ENCODE measurements around the gene OR2AJ1.

Gene OR2AJ1, protein sequence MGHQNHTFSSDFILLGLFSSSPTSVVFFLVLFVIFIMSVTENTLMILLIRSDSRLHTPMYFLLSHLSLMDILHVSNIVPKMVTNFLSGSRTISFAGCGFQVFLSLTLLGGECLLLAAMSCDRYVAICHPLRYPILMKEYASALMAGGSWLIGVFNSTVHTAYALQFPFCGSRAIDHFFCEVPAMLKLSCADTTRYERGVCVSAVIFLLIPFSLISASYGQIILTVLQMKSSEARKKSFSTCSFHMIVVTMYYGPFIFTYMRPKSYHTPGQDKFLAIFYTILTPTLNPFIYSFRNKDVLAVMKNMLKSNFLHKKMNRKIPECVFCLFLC

GRCh38 chr1:247924868-247925267 is at the start of gene OR2AJ1:
Gene OR2AJ1, plus strand, starts transcription at chr1:247924889. Its CDS starts 8,880 bp downstream, at chr1:247933769.
- no peaks in the 10 kb centered on the region for H3K36me3 ChIP-seq (ENCODE audit: control insufficient read depth in 1 of 2, insufficient read depth in 2 of 2, low read length in 2 of 2)
- no peaks in the 10 kb centered on the region for H3K4me1 ChIP-seq (ENCODE audit: control insufficient read depth in 1 of 2, insufficient read depth in 2 of 2, low read length in 2 of 2)
- no peak within 1 kb of the TSS for H3K4me3 ChIP-seq (ENCODE audit: low read depth in 1 of 2, low read length in 2 of 2)
- H3K9me3 ChIP-seq (ENCODE audit: control insufficient read depth in 1 of 2, low read length in 2 of 2), result no peaks in the 10 kb centered on the region
- H3K27me3 ChIP-seq (ENCODE audit: low read depth, low read length), result no peaks in the 10 kb centered on the region
- no peak within 1 kb of the TSS for H3K27ac ChIP-seq (ENCODE audit: low read length)

DNA sequence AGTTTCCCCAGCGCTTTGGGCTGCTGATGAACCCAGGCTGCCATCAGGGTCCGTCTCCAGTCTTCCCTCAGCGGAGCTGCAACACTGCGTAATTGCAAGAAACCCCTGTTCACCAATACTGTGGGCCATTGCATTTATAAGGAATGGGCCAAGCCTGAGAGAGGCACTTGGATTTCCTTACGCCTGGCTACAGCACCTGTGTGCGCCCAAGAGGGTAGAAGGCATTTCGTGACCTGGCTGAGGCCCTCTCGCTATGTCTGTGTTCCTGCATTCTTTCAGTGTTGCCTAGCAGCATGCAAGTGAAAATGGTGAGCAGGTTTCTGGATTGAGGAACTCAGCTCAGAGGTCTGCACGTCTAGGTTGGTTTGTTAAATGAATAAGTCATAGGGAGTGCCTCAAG is 41.3 kb upstream of the OR2AJ1 start:
- no peak overlapping the region for H3K27ac ChIP-seq (ENCODE audit: low read length)
- no peak overlapping the region for H3K4me3 ChIP-seq (ENCODE audit: low read depth in 1 of 2, low read length in 2 of 2)
- H3K9me3 ChIP-seq (ENCODE audit: control insufficient read depth in 1 of 2, low read length in 2 of 2), result no peaks in the 10 kb centered on the region
- H3K27me3 ChIP-seq (ENCODE audit: low read depth, low read length), result no peaks in the 10 kb centered on the region
- no peaks in the 10 kb centered on the region for H3K36me3 ChIP-seq (ENCODE audit: control insufficient read depth in 1 of 2, insufficient read depth in 2 of 2, low read length in 2 of 2)
- no peaks in the 10 kb centered on the region for H3K4me1 ChIP-seq (ENCODE audit: control insufficient read depth in 1 of 2, insufficient read depth in 2 of 2, low read length in 2 of 2)

- H3K27ac ChIP-seq (ENCODE audit: low read length), result no peak overlapping the region
- no peaks in the 10 kb centered on the region for H3K36me3 ChIP-seq (ENCODE audit: control insufficient read depth in 1 of 2, insufficient read depth in 2 of 2, low read length in 2 of 2)
- H3K4me1 ChIP-seq (ENCODE audit: control insufficient read depth in 1 of 2, insufficient read depth in 2 of 2, low read length in 2 of 2), result no peaks in the 10 kb centered on the region
- no peaks in the 10 kb centered on the region for H3K27me3 ChIP-seq (ENCODE audit: low read depth, low read length)
- H3K9me3 ChIP-seq (ENCODE audit: control insufficient read depth in 1 of 2, low read length in 2 of 2), result no peaks in the 10 kb centered on the region
- no peak overlapping the region for H3K4me3 ChIP-seq (ENCODE audit: low read depth in 1 of 2, low read length in 2 of 2)
Observed at GRCh38 chr1:247884797-247885413, 39.8 kb upstream of the OR2AJ1 start.

DNA sequence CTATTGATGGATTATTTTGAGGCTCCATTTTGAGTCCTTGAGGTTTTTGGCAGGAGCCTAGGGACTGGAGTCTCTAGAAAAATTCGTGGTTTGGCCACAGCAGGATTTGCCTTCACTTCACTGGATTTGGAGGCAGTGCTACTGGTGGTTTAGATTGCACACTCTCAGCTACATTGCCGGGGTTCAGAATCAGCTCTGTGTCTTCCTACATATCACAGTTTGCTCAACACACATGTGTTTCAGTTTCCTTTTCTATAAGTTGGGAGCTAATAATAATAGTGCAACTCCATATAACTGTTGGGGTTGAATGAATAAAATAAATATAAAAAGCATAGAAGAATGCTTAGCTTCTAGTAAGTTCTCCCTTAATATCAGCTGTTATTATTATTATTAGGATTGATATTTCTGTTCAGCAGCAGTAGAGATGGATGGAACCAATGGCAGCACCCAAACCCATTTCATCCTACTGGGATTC is 29.5 kb upstream of the OR2AJ1 start, which contains the start of gene OR2W3:
OR2W3 (plus strand) TSS at position 425 of the 475 bp plus-strand sequence; CDS start at position 425, 0 bp downstream.
- no peak within 1 kb of the TSS for H3K27ac ChIP-seq (ENCODE audit: low read length)
- H3K36me3 ChIP-seq (ENCODE audit: control insufficient read depth in 1 of 2, insufficient read depth in 2 of 2, low read length in 2 of 2), result no peaks in the 10 kb centered on the region
- no peaks in the 10 kb centered on the region for H3K9me3 ChIP-seq (ENCODE audit: control insufficient read depth in 1 of 2, low read length in 2 of 2)
- no peaks in the 10 kb centered on the region for H3K4me1 ChIP-seq (ENCODE audit: control insufficient read depth in 1 of 2, insufficient read depth in 2 of 2, low read length in 2 of 2)
- H3K4me3 ChIP-seq (ENCODE audit: low read depth in 1 of 2, low read length in 2 of 2), result no peak within 1 kb of the TSS
- H3K27me3 ChIP-seq (ENCODE audit: low read depth, low read length), result no peaks in the 10 kb centered on the region

DNA sequence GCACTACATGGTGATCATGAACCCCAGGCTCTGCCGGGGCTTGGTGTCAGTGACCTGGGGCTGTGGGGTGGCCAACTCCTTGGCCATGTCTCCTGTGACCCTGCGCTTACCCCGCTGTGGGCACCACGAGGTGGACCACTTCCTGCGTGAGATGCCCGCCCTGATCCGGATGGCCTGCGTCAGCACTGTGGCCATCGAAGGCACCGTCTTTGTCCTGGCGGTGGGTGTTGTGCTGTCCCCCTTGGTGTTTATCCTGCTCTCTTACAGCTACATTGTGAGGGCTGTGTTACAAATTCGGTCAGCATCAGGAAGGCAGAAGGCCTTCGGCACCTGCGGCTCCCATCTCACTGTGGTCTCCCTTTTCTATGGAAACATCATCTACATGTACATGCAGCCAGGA is 28.7 kb upstream of the OR2AJ1 start:
- Histone ChIP-seq H3K4me3 (ENCODE audit: low read depth in 1 of 2, low read length in 2 of 2) (no peak overlapping the region), H3K9me3 (ENCODE audit: control insufficient read depth in 1 of 2, low read length in 2 of 2) (no peaks in the 10 kb centered on the region), H3K27ac (ENCODE audit: low read length) (no peak overlapping the region), H3K36me3 (ENCODE audit: control insufficient read depth in 1 of 2, insufficient read depth in 2 of 2, low read length in 2 of 2) (no peaks in the 10 kb centered on the region), H3K27me3 (ENCODE audit: low read depth, low read length) (no peaks in the 10 kb centered on the region), H3K4me1 (ENCODE audit: control insufficient read depth in 1 of 2, insufficient read depth in 2 of 2, low read length in 2 of 2) (no peaks in the 10 kb centered on the region)

- Histone ChIP-seq H3K4me3 (ENCODE audit: low read depth in 1 of 2, low read length in 2 of 2) (no peak overlapping the region), H3K27me3 (ENCODE audit: low read depth, low read length) (no peaks in the 10 kb centered on the region)
Observed at GRCh38 chr1:247904122-247904521, 20.6 kb upstream of the OR2AJ1 start.

GRCh38 chr1:247905181-247905580 is 19.5 kb upstream of the OR2AJ1 start:
- Histone ChIP-seq H3K4me1 (ENCODE audit: control insufficient read depth in 1 of 2, insufficient read depth in 2 of 2, low read length in 2 of 2) (no peaks in the 10 kb centered on the region), H3K4me3 (ENCODE audit: low read depth in 1 of 2, low read length in 2 of 2) (no peak overlapping the region), H3K27ac (ENCODE audit: low read length) (no peak overlapping the region), H3K27me3 (ENCODE audit: low read depth, low read length) (no peaks in the 10 kb centered on the region), H3K9me3 (ENCODE audit: control insufficient read depth in 1 of 2, low read length in 2 of 2) (no peaks in the 10 kb centered on the region), H3K36me3 (ENCODE audit: control insufficient read depth in 1 of 2, insufficient read depth in 2 of 2, low read length in 2 of 2) (no peaks in the 10 kb centered on the region)

More at GRCh38 chr1:247904122-247904521, 20.6 kb upstream of the OR2AJ1 start:
- H3K27ac ChIP-seq (ENCODE audit: low read length), result no peak overlapping the region
- no peaks in the 10 kb centered on the region for H3K4me1 ChIP-seq (ENCODE audit: control insufficient read depth in 1 of 2, insufficient read depth in 2 of 2, low read length in 2 of 2)
- no peaks in the 10 kb centered on the region for H3K9me3 ChIP-seq (ENCODE audit: control insufficient read depth in 1 of 2, low read length in 2 of 2)
- H3K36me3 ChIP-seq (ENCODE audit: control insufficient read depth in 1 of 2, insufficient read depth in 2 of 2, low read length in 2 of 2), result no peaks in the 10 kb centered on the region

- Histone ChIP-seq H3K4me1 (ENCODE audit: control insufficient read depth in 1 of 2, insufficient read depth in 2 of 2, low read length in 2 of 2) (no peaks in the 10 kb centered on the region), H3K9me3 (ENCODE audit: control insufficient read depth in 1 of 2, low read length in 2 of 2) (no peaks in the 10 kb centered on the region), H3K27ac (ENCODE audit: low read length) (no peak overlapping the region), H3K27me3 (ENCODE audit: low read depth, low read length) (no peaks in the 10 kb centered on the region), H3K36me3 (ENCODE audit: control insufficient read depth in 1 of 2, insufficient read depth in 2 of 2, low read length in 2 of 2) (no peaks in the 10 kb centered on the region), H3K4me3 (ENCODE audit: low read depth in 1 of 2, low read length in 2 of 2) (no peak overlapping the region)
Observed at GRCh38 chr1:247905910-247906503, 18.7 kb upstream of the OR2AJ1 start.

GRCh38 chr1:247906504-247907047 is 18.1 kb upstream of the OR2AJ1 start:
- no peaks in the 10 kb centered on the region for H3K4me1 ChIP-seq (ENCODE audit: control insufficient read depth in 1 of 2, insufficient read depth in 2 of 2, low read length in 2 of 2)
- H3K9me3 ChIP-seq (ENCODE audit: control insufficient read depth in 1 of 2, low read length in 2 of 2), result no peaks in the 10 kb centered on the region
- no peaks in the 10 kb centered on the region for H3K27me3 ChIP-seq (ENCODE audit: low read depth, low read length)
- H3K27ac ChIP-seq (ENCODE audit: low read length), result no peak overlapping the region
- peak overlapping the region in 1 of 2 donors; percentile 44 for H3K4me3 ChIP-seq (ENCODE audit: low read depth in 1 of 2, low read length in 2 of 2)
- no peaks in the 10 kb centered on the region for H3K36me3 ChIP-seq (ENCODE audit: control insufficient read depth in 1 of 2, insufficient read depth in 2 of 2, low read length in 2 of 2)

GRCh38 chr1:247908766-247909165 is 15.9 kb upstream of the OR2AJ1 start:
- Histone ChIP-seq H3K36me3 (ENCODE audit: control insufficient read depth in 1 of 2, insufficient read depth in 2 of 2, low read length in 2 of 2) (no peaks in the 10 kb centered on the region), H3K27ac (ENCODE audit: low read length) (no peak overlapping the region), H3K4me1 (ENCODE audit: control insufficient read depth in 1 of 2, insufficient read depth in 2 of 2, low read length in 2 of 2) (no peaks in the 10 kb centered on the region), H3K27me3 (ENCODE audit: low read depth, low read length) (no peaks in the 10 kb centered on the region), H3K4me3 (ENCODE audit: low read depth in 1 of 2, low read length in 2 of 2) (no peak overlapping the region), H3K9me3 (ENCODE audit: control insufficient read depth in 1 of 2, low read length in 2 of 2) (no peaks in the 10 kb centered on the region)

- Histone ChIP-seq H3K27me3 (ENCODE audit: low read depth, low read length) (no peaks in the 10 kb centered on the region), H3K4me3 (ENCODE audit: low read depth in 1 of 2, low read length in 2 of 2) (no peak overlapping the region), H3K9me3 (ENCODE audit: control insufficient read depth in 1 of 2, low read length in 2 of 2) (no peaks in the 10 kb centered on the region), H3K4me1 (ENCODE audit: control insufficient read depth in 1 of 2, insufficient read depth in 2 of 2, low read length in 2 of 2) (no peaks in the 10 kb centered on the region), H3K36me3 (ENCODE audit: control insufficient read depth in 1 of 2, insufficient read depth in 2 of 2, low read length in 2 of 2) (no peaks in the 10 kb centered on the region), H3K27ac (ENCODE audit: low read length) (no peak overlapping the region)
Observed at GRCh38 chr1:247913786-247914185, 10.9 kb upstream of the OR2AJ1 start.
